ENCODE data around the gene CCBE1. TPM values are rescaled to one million over a fixed set of nuclear protein-coding genes. Genes with fewer than 3 reads are reported as not detected.
A peak's percentile ranks its signal among the peaks of the same experiment; 100 is the strongest.
"Not testable (repeated sequence)": the region's sequence is repeated elsewhere in the genome, so short reads cannot be mapped to it uniquely, and the experiment has no call there.

The CCBE1 gene
- polyA plus RNA-seq, 10 donors: 3.2 to 10.7 (median 4.1) TPM

- DNase-seq: peak in 1 of 3 donors; percentile 88
Measured at GRCh38 chr18:59715966-59716369, 18.7 kb upstream of the CCBE1 start.

DNA sequence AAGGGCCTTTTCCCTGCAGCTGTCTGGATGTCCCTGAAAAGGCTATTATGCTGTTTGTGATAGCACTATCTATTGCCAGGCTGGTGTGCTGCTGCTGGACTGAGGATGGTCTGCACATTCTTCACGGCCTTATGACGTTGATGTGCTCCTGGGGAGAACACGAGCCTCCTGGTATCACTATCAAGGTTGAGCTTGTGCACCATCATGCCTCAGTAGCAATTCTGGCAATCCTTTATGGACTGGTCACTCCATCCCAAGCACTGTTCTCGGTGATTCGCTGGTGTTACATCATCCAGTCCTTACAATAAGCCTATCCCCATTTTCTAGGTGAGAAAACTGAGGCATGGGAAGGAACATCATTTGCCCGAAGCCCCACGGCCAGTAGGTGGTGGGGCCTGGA lies 18.2 kb upstream of the CCBE1 start:
- DNase-seq: no peak

DNA sequence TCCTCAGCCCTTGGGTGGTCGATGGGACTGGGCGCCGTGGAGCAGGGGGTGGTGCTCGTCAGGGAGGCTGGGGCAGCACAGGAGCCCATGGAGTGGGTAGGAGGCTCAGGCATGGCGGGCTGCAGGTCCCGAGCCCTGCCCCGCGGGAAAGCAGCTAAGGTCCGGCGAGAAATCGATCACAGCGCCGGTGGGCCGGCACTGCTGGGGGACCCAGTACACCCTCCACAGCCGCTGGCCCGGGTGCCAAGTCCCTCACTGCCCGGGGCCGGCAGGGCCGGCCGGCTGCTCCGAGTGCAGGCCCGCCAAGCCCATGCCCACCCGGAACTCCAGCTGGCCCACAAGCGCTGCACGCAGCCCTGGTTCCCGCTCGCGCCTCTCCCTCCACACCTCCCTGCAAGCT lies 16.9 kb upstream of the CCBE1 start:
- not testable (repeated sequence) for DNase-seq

- DNase-seq: no peak
Measured at GRCh38 chr18:59712311-59712710, 15.1 kb upstream of the CCBE1 start.

DNA sequence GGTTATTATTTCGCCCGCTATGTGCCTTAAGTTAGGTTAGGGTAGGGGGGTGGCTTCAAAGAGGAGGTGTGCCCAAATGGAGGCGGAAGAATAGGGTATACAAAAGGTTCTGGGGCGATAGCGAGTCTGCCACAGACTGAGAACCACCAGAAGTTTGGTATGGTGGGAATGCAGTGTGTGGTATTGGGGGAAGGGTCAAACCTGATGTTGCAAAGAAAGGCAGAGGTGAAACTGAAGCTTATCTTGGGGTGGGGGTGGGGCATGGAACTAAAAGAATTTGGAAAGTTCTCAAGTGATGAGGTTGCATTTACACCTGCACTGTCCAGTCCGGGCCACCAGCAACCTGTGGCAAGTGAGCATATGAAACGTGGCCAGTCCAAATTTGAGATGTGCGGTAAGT lies 11.8 kb upstream of the CCBE1 start:
- DNase-seq: no peak

GRCh38 chr18:59707306-59707705 lies 10.1 kb upstream of the CCBE1 start:
- no peak for DNase-seq

- no peak for DNase-seq
Measured at GRCh38 chr18:59706499-59706898, 9.3 kb upstream of the CCBE1 start.

- no peak for DNase-seq
Measured at GRCh38 chr18:59705145-59705544, 7.9 kb upstream of the CCBE1 start.

GRCh38 chr18:59704146-59704545 lies 6.9 kb upstream of the CCBE1 start:
- DNase-seq: no peak

GRCh38 chr18:59701272-59701671 lies 4.0 kb upstream of the CCBE1 start:
- no peak for DNase-seq

GRCh38 chr18:59700535-59700967 lies 3.3 kb upstream of the CCBE1 start:
- no peak for DNase-seq

DNA sequence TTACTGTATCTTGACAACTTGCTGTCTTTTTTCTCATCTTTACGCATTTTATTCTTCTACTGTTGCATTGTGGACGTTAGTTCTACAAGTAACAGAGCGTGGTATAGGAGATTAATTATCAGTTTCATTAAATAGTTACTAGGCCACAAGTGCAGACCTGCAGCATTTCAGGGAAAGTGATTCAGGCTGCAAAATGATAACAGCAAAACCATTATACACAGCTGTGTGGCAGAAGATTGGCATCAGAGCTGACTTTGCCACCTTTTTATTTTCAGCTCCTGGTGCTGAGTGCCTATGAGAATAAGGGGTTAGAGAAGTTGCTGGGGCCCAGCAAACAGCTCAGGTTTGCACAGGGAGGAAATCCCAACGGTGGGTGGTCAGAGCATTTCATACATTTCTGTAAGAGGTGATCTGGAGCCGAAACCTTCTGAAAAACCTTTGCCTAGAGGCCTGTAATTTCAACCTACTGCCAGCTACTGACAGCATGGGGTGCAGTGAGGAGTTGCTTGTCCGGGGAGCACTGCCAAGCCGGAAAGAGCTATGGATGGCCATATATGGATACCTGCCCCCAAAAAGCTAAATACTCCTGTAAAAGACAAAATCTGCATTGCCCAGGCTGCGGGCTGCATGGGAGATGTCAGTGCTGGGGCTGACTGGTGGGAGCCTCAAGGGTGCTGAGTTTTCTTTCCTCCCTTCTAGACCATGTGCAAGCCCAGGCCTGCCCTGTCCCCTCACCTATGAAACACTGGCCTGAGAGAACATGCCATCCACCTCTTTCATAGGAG lies 2.7 kb upstream of the CCBE1 start:
- no peak for DNase-seq

DNA sequence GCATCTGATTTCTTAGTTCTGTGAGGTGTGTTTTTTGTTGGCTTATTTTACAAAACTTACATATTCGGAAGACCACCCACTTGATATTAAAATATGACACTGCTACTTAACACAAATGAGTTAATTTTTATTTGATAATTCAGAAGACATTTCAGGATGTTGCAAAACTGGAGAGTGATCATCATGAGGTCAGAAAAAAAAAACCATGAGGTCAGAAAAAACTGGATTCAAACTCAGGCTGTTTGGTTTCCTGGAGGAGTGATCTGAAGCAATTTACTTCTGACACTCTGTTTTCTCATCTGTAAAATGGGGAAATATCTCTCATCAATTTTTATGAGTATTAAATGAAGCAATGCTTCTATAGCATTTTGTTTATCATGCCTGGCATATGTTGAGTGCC lies 1.8 kb upstream of the CCBE1 start:
- DNase-seq: no peak

GRCh38 chr18:59696311-59697235 lies 650 bp downstream of the CCBE1 start:
- DNase-seq: peak in 2 of 3 donors; percentile 30 to 70

DNA sequence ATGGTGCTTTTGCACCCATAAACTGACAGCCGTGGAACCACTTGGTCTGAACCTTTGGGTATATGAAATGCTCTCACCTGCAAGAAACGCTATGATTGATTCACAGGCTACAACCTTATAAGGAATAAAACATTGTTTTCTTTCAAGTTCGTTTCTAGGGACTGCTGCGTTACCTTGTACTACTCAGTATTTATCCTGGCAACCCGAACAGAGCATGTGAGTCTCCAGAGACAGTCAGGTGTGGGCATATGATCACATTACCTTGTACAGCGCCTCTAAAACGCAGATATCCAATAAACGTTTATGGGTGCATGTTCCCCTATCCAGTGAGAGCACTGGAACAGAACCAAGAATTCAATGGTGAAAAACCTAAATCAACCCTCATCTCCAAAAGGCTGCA lies 1.7 kb downstream of the CCBE1 start:
- no peak for DNase-seq

DNA sequence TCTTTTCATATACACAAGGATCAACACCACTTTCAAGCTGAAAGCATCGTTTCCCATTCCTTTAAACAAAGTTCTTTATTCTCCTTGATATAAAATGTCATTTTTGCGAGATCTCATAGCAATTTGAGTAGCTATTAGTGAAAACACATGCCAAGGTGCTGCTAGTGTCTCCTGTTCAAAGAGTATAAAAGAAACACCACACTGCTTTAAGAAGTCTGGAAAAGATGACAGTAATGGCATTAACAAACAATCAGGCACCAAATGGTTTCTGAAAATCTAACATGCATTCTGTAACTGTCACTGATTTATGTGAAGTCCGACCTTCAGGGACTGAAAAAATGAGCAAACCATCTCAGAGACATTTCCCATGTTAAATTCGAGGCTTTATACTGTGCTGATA lies 2.4 kb downstream of the CCBE1 start:
- no peak for DNase-seq

DNA sequence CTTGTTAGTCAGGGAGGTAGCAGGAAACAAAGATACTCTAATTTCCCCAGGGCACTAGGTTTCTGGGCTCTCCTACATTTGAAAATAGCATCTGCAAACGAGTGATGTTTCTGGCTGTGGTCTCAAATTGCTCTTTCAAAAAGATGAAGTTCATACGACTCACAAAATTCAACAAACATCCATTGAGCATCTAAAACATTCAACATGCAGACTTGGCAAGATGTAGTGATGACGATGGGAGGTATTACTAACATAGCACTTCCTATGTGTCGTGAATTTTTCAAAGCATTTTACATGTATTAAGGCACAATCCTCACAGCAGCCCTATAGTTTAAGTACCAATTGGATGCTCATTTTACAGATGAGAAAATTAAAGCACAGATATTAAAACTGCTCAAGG lies 5.2 kb downstream of the CCBE1 start:
- no peak for DNase-seq

GRCh38 chr18:59690996-59691395 lies 6.2 kb downstream of the CCBE1 start:
- DNase-seq: peak; percentile 29 to 88 (median 59)

DNA sequence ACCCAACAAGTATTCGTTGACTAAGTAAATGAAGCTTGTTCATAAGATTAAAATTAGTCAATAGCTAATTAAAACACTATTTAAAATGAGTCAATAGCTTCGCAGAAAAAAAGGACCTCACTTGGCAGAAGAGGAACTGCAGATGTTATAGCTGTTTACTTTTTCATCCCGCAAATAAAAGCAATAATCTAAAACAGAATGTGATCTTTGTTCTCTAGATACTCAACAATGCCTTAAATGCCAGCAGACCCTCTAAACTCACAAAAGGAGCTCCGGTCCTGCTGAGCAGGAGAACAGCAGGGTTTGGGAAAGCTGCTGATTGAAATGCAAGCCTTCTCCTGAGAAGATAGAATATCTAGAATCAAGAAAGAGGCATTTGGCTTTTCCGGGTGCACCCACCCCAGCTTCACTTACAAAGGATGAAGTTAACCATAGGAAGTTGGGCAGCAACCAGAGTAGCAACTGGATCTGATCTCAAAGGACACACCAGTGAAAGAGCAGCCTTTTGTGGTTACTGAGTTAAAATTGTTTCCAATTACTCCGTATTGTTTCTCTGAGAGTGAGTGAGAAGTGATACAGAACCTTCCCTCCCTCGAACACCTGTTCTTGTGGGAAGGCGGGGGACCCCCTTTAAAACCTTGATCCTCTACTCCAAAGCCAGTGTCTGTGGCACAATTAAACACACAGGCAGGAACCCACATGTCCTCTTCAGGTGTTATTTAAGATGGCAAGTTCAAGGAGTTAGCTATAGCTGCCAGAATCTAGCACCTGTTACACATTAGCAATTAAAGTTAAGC lies 6.8 kb downstream of the CCBE1 start:
- DNase-seq: peak in 1 of 3 donors; percentile 57

GRCh38 chr18:59689756-59690155 lies 7.5 kb downstream of the CCBE1 start:
- DNase-seq: peak in 1 of 3 donors; percentile 48

GRCh38 chr18:59686260-59686659 lies 11.0 kb downstream of the CCBE1 start:
- no peak for DNase-seq

- no peak for DNase-seq
Measured at GRCh38 chr18:59685501-59685900, 11.7 kb downstream of the CCBE1 start.
